NT2/D1 (cell line): ENCODE measurements around the gene ORC6.

Source experiments
- SUZ12 ChIP-seq: IDR thresholded peaks from 2 replicates; pipeline ENCODE4 v1.6.1; 2011; ENCODE audit not compliant: insufficient read length, insufficient read depth; ENCODE audit errors: extremely low read depth
- YY1 ChIP-seq: IDR thresholded peaks from 2 replicates; pipeline ENCODE4 v1.6.1; 2011; ENCODE audit not compliant: insufficient read length, insufficient read depth
- ZNF274 ChIP-seq: IDR thresholded peaks from 2 replicates; pipeline ENCODE4 v1.6.1; 2011; ENCODE audit warnings: mild to moderate bottlenecking, low read depth, low read length

- TF ChIP-seq YY1, result no peak
- TF ChIP-seq SUZ12, result no peak
- TF ChIP-seq ZNF274, result no peak
Observed at GRCh38 chr16:46721885-46722284, 32.4 kb downstream of the ORC6 start.
